Amniotic stem cell (primary cell): ENCODE results near the gene RNF13.

Experiments
- DNase-seq: peaks from one replicate; lab custom pipeline; 2025; lab: John Stamatoyannopoulos, UW

Gene RNF13

DNA sequence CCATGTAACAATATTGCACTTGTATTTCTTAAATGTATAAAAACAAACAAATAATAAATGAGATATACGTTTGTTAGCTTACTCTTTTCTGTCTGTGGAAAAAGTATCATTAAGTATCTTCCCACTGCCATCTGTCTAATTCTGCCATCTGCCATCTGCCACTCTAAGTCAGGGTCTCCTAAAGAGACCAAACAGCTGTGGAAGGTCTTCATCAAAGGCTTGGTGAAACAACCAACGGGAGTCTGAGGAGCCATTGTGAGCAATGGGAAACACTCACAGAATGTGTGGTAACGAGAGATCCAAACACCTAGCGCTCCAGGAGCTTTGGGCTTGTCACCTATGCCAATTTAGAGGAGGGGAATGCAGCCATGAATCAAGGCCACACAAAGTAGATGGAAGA, 186.4 kb downstream of the RNF13 start:
- no peak for DNase-seq

DNA sequence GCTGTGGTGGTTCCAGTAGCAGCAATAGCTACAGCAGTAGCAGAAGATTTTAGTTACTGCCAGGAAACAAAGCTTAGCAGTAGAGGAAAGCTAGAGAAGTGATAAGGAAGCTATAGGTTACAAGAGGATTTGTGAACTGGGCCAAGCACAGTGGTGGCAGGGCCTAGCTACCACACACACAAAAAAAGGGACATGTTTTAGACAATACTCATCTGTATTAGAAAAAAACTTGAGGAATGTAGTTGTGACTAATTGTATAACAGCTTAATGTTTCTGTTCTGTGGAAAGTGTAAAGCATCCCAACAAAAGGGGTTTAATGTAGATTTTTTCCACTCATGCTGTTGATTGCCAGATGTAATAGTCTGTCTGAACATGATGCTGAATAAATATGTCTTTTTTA, 187.6 kb downstream of the RNF13 start:
- no peak for DNase-seq

DNA sequence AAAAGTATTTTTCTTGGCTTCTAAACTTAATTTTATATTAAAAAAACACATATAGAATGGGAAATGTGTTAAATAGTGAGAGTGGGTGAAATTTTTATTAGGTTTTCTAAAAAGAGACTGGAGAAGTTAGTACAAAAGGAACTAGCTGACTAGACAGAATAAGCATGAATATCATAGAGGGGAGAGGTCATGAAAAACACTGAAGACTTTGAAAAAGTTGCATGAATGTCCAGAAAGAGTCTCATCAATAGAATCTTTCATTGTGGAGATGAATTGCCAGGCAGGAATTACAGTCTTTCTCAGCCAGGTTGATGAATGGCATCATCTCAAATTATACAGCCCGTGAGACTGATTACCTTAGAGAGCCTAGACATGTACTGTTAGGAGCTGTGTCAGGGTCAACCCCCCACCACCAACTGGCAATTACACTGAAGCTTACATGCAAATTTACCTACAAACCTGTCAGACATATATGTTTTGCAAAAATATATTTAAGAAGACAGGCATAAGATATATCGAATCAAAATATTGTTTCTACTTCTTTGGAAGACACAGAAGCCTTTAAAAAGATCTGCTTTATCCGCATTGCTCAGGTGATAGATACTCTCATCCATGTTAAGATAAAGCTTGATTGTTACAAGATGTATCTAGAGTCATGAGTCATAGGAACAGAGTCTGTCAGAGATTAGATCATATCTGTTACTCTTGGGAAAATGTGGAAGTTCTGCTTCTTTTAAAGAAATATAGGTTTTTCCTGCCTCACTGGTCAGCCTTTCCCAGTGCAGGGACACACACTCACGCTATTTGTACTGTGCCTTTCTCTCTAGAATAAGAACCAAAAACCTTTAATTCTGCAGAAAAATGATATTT, 192.5 kb downstream of the RNF13 start:
- no peak for DNase-seq

DNA sequence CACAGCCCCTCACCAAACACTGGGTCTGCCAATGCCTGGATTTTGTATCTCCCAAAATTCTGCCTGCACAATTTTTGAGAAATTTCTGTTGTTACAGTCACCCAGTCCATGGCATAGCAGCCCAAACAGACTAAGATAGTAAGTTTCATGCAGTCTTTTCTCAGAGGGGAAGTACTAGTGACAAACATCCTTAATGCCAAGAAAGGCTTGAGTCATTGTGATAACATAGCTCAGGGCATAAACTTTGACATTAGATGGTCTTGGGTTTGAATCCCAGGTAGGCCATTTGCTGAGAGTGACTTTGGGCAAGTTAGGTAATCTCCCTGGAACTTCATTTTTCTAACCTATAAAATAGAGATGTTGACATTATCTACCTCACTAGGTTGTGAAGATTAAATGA, 193.8 kb downstream of the RNF13 start:
- no peak for DNase-seq
